ENCODE data around the gene DNAJB4. TPM values are rescaled to one million over a fixed set of nuclear protein-coding genes. Genes with fewer than 3 reads are reported as not detected.

Gene DNAJB4
- total RNA-seq, 1 donor from 2014 or later, result 95.8 TPM

DNA sequence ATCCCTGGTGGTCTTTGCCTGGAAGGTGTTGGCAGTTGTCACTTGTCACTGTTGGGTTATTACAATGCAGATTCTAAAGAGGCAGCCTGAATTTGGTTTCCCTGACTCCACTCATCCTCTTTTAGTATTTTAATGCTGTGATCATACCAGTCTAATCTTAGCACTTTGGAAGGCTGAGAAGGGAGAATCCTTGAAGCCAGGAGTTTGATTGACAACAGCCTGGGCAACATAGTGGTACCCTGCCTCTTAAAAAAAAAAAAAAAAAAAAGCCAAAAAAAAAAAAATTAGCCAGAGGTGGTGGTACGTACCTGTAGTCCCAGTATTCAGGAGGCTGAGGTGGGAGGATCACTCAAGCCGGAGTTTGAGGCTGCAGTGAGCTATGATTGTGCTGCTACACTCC lies 48.8 kb downstream of the DNAJB4 start:
- Mint-ChIP-seq H3K4me3 (ENCODE audit: unreplicated experiment) (no peak overlapping the region), H3K27me3 (ENCODE audit: unreplicated experiment) (no peaks in the 10 kb centered on the region), H3K27ac (ENCODE audit: unreplicated experiment) (no peak overlapping the region), H3K4me1 (ENCODE audit: unreplicated experiment) (peaks cover 9% of the 10 kb centered on the region), H3K36me3 (ENCODE audit: unreplicated experiment) (no peaks in the 10 kb centered on the region), H3K9me3 (ENCODE audit: unreplicated experiment) (no peaks in the 10 kb centered on the region)
- TF ChIP-seq, protein P1, sequence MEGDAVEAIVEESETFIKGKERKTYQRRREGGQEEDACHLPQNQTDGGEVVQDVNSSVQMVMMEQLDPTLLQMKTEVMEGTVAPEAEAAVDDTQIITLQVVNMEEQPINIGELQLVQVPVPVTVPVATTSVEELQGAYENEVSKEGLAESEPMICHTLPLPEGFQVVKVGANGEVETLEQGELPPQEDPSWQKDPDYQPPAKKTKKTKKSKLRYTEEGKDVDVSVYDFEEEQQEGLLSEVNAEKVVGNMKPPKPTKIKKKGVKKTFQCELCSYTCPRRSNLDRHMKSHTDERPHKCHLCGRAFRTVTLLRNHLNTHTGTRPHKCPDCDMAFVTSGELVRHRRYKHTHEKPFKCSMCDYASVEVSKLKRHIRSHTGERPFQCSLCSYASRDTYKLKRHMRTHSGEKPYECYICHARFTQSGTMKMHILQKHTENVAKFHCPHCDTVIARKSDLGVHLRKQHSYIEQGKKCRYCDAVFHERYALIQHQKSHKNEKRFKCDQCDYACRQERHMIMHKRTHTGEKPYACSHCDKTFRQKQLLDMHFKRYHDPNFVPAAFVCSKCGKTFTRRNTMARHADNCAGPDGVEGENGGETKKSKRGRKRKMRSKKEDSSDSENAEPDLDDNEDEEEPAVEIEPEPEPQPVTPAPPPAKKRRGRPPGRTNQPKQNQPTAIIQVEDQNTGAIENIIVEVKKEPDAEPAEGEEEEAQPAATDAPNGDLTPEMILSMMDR (IDR thresholded peaks at IDR 0.05), result no peak
- DNase-seq (ENCODE audit: extremely low spot score, unreplicated experiment), result no peak

DNA sequence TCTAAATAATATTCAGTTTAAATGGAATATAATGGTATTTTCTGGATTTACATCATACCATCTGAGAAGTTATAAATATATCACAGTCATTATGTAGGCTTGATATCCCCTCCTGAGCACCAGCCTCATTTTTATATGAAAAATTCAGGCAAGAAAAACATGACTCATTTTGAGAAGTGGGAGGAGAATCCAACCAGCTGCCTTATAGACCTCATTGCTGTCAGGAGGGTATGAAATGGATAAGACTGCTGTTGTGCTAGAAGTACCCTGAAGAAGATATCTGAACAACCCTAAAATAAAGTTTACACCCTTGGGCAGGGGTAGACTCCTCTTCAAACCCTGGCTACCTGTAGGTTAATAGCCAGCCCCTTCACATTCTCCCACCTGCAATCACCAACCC lies 49.8 kb downstream of the DNAJB4 start:
- H3K4me3 Mint-ChIP-seq (ENCODE audit: unreplicated experiment), result no peak overlapping the region
- no peak for DNase-seq (ENCODE audit: extremely low spot score, unreplicated experiment)
- no peaks in the 10 kb centered on the region for H3K27me3 Mint-ChIP-seq (ENCODE audit: unreplicated experiment)
- no peaks in the 10 kb centered on the region for H3K9me3 Mint-ChIP-seq (ENCODE audit: unreplicated experiment)
- peaks cover 9% of the 10 kb centered on the region for H3K4me1 Mint-ChIP-seq (ENCODE audit: unreplicated experiment)
- TF ChIP-seq, protein P1 (IDR thresholded peaks at IDR 0.05), result no peak
- H3K36me3 Mint-ChIP-seq (ENCODE audit: unreplicated experiment), result no peaks in the 10 kb centered on the region
- no peak overlapping the region for H3K27ac Mint-ChIP-seq (ENCODE audit: unreplicated experiment)

DNA sequence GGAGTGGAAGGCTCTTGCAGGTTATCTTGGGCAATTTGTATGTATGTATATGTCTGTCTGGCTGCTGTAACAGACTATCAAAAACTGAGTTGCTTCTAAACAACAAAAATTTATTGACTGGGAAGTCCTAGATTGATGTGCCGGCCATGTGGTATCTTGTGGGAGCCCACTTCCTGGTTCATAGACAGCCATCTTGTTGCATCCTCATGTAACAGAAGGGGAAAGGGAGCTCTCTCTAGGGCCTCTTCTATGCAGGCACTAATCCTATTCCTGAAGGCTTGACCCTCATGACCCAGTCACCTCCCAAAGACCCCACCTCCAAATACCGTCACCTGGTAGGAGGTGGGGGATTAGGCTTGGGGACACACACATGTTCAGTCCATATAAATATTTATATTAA lies 50.2 kb downstream of the DNAJB4 start:
- no peak for DNase-seq (ENCODE audit: extremely low spot score, unreplicated experiment)
- H3K9me3 Mint-ChIP-seq (ENCODE audit: unreplicated experiment), result no peaks in the 10 kb centered on the region
- H3K27ac Mint-ChIP-seq (ENCODE audit: unreplicated experiment), result no peak overlapping the region
- peaks cover 9% of the 10 kb centered on the region for H3K4me1 Mint-ChIP-seq (ENCODE audit: unreplicated experiment)
- TF ChIP-seq, protein P1 (IDR thresholded peaks at IDR 0.05), result no peak
- H3K27me3 Mint-ChIP-seq (ENCODE audit: unreplicated experiment), result no peaks in the 10 kb centered on the region
- H3K4me3 Mint-ChIP-seq (ENCODE audit: unreplicated experiment), result no peak overlapping the region
- H3K36me3 Mint-ChIP-seq (ENCODE audit: unreplicated experiment), result no peaks in the 10 kb centered on the region

DNA sequence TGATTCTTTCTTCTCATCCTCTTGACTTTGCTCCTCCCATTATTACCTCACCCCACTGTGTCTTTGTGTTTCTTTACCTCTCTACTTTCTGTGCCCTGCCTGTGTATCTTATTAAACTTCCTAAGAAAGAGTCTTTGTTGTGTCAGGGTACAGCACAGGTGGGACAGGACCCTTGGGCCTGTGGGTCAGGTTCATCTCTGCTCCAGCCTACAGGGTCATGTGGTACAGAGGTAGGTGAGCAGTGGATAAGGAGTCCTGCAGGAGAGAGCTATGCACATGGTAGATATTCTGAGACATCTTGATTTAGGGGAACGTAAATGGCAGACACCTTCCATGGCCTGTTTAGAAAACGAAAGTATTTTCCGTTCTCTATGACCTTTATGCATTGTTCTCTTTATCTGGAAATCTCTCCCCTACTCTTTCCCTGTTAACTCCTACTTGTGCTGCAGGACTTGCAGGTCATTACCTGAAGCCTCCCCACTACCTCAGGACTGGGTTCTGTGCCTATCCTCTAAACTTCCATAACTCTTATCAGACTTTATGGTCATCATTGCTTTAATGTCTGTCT lies 50.9 kb downstream of the DNAJB4 start:
- H3K27me3 Mint-ChIP-seq (ENCODE audit: unreplicated experiment), result no peaks in the 10 kb centered on the region
- no peaks in the 10 kb centered on the region for H3K9me3 Mint-ChIP-seq (ENCODE audit: unreplicated experiment)
- DNase-seq (ENCODE audit: extremely low spot score, unreplicated experiment), result no peak
- H3K4me3 Mint-ChIP-seq (ENCODE audit: unreplicated experiment), result no peak overlapping the region
- H3K27ac Mint-ChIP-seq (ENCODE audit: unreplicated experiment), result no peak overlapping the region
- TF ChIP-seq, protein P1 (IDR thresholded peaks at IDR 0.05), result no peak
- H3K36me3 Mint-ChIP-seq (ENCODE audit: unreplicated experiment), result no peaks in the 10 kb centered on the region
- peaks cover 10% of the 10 kb centered on the region for H3K4me1 Mint-ChIP-seq (ENCODE audit: unreplicated experiment)

DNA sequence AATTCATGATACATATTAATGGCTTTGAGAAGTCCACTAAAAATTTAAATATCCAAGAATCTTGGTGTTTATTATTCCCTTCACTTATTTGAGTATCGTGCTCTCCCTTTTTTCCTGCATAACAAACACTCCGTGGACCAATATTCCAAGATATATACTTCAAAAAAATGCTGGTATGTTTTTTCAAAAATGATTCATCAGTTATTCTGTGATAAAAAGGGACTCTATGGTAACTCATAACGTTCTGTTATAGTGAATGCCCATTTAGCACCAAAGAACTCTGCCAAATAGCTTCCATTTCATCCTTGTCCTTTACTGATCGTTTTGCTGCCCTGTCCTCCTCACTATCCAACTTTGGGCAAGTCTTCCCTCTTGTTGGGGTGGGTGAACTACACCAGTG lies 53.9 kb downstream of the DNAJB4 start:
- H3K27ac Mint-ChIP-seq (ENCODE audit: unreplicated experiment), result peak overlapping the region; percentile 66
- no peaks in the 10 kb centered on the region for H3K27me3 Mint-ChIP-seq (ENCODE audit: unreplicated experiment)
- TF ChIP-seq, protein P1 (IDR thresholded peaks at IDR 0.05), result no peak
- H3K36me3 Mint-ChIP-seq (ENCODE audit: unreplicated experiment), result no peaks in the 10 kb centered on the region
- H3K4me3 Mint-ChIP-seq (ENCODE audit: unreplicated experiment), result no peak overlapping the region
- no peaks in the 10 kb centered on the region for H3K9me3 Mint-ChIP-seq (ENCODE audit: unreplicated experiment)
- H3K4me1 Mint-ChIP-seq (ENCODE audit: unreplicated experiment), result peaks cover 26% of the 10 kb centered on the region
- DNase-seq (ENCODE audit: extremely low spot score, unreplicated experiment), result no peak

Data from osteocyte (in vitro differentiated cells).